ENCODE measurements around the gene ZNF302.
"Not testable (repeated sequence)": the region's sequence is repeated elsewhere in the genome, so short reads cannot be mapped to it uniquely, and the experiment has no call there.

ZNF302 gene

DNA sequence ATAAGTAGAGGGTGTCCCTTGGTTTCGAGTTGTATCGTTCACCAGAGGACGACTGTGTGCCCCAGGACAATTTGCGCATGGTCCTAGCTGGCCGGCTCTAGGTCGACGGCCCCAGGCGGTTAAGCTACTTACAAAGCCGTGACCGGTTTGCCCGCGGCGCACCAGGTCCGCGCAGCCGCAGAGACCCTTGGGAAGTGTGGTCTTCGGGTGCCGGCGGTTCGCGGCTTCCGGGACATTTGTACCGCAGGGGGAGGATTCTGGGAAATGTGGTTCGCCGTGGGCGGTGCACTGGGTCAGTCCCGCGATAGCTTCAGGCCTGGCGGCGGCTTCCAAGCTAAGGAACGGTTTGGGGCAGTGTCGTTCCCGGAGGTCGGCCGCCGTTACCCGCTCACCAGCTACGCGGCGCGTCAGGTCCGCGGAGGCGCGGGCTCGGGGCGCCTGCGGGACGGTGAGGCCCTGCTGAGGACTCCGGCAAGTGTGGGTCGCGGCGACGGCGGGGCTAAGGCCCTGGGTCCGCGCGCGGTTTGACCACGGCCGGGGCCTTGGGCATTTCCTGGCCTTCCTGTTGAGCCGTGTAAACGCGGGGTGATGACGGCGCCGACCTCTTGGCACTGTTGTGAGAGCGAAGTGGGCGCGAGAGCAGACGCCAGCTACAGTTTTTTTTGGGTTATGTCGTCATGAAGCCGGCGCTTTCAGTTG is at the start of gene ZNF302:
Gene ZNF302, plus strand, starts transcription at position 293 of the 699 bp plus-strand sequence. CDS start 1,127 bp downstream, outside the sequence.
- DNase-seq (ENCODE audit: low spot score) = peak; percentile 83
- FAIRE-seq = peak; percentile 54

DNA sequence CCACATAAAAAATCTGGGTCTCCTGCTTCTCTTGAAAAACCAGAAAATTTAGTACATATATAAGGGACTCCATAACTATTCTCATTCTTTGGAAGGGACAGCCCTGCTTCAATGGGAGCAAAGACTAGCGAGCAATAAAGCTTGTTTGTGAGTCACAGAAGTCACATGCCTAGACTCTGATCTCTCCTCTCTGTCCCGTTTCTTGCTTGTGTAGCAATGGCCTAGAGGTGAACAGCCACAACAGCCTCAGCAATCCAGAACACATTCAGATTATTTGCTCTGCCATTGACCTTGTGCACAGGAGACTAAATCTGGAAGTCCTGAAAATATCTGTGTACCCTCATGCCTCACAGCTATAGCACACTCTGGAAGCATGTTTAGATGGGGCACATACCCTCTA is 43.7 kb upstream of the ZNF302 start:
- no peak for FAIRE-seq

DNA sequence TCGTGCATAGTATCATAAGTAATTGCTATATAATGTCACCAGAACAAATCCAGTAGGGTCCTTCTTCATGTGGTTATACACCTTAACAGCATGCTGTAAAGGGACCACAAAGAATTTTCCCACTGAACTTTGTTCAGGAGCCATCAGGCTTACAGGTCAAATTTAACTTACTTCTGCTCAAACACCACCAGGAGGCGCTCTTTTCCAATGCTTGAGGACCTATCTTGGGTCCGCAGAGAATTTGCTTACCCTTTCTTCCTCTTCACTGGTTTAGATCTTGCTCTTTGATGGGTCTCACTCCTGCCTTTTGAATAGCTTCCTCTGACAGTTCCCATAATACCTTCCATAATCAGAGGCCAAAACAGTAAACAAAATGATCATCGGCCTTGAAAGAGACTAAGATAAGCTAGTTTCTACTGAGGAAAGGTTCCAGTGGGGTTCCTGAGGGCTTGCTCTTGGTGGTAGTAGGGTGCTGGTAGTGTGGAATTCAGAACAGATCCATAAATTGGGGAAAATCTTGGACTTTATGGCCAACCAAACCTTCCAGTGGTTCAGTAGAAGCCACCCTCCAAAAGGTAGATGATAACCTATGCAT is 37.9 kb upstream of the ZNF302 start:
- DNase-seq (ENCODE audit: low spot score) (peak; percentile 40), FAIRE-seq (no peak)

More for the DNA sequence above, 43.7 kb upstream of the ZNF302 start:
- no peak for DNase-seq (ENCODE audit: low spot score)

DNA sequence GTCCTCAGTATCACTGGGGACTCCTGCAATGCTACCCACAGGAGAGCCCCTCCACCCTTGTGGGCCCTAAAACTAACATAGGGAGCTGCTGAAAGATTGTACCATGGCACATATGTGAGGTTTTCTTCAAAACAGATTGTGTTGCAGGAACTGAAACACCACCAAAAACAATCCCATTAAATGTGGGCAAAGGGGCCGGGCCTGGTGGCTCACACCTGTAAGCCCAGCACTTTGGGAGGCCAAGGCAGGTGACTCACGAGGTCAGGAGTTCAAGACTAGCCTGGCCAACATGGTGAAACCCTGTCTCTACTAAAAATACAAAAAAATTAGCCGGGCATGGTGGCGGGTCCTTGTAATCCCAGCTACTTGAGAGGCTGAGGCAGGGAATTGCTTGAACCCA is 35.2 kb upstream of the ZNF302 start:
- DNase-seq (ENCODE audit: low spot score) = no peak
- no peak for FAIRE-seq

DNA sequence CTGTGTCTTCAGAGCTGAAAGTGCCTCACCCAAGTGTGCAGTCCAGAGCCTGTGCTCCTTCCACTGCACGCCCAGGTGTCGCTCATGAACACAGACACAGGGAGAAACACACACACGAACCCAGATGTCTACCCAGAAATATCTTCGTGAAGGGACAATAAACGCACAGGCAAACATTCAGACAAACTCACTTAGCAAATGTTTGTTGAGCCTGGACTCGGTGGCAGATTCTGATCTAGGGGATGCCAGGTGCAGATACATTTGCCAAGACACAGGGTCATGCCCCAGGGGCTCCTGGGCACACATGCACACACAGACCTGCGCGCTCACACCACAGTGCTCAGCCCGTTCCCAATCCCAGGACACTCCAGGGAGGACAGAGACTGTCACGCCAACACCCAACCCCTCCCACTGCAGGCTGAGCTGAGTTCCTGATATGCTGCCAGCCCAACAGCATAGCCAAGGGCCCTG is 32.5 kb upstream of the ZNF302 start:
- FAIRE-seq (no peak), DNase-seq (ENCODE audit: low spot score) (no peak)

DNA sequence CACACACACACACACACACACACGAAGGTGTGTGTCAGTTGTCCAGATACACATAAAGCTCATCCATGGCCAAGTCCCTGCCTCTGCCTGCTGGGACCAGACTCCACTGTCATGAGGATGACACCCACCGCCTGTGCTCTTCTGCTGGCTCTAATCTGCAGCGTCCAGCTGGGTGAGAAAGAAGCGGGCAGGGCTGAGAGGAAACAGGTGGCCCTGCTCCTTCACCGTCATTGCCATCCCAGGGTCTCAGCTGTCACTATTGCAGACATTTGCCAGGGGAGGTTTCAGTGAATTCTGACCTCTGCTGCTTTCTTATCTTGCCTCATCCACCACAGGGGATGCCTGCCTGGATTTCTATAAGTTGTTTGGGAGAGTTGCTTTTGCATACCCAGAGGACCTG is 31.9 kb upstream of the ZNF302 start:
- DNase-seq (ENCODE audit: low spot score) = no peak
- no peak for FAIRE-seq

DNA sequence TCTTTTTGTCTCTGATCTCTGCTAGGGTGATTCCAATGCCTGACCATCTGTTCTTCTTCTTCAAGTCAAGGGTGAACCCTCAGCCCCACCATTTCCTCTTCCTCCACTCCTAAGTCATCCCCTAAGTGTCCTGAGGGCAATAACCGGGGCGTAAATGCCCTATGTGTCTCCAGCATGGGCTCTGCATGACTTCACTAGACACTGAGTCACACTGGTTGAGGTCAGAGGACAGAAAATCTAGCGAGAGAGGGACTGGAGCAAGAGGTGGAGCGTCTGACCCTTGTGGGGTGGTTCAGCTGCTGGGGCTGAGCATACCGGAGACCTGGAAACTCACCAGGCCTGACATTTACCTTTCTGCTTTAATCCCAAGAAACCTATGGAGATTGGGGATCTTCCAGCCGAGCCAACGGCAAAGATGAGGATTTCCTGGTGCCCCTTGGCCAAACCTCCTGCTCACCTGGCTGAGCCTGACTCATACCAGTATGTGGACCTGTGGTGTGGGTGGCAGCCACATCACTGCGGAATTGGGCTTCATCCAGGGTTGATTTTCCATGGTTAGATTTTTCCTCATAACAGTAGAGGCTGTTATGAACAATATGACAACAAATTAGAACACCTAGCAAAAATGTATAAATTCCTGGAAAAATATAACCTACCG is 27.5 kb upstream of the ZNF302 start:
- DNase-seq (ENCODE audit: low spot score) (peak; percentile 58), FAIRE-seq (peak; percentile 58)

DNA sequence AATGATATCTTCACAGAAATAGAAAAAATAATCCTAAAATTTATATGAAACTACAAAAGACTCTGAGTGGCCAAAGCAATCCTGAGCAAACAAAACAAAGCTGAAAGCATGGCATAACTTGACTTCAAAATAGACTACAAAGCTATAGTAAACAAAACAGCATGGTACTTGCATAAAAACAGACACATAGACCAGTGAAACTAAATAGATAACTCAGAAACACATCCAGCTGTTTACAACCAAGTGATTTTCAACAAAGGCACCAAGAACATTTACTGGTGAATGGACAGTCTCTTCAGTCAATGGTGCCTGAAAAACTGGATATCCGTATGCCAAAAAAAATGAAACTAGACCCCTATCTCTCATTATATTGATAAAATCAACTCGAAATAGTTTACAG is 25.7 kb upstream of the ZNF302 start:
- FAIRE-seq (no peak), DNase-seq (ENCODE audit: low spot score) (no peak)

DNA sequence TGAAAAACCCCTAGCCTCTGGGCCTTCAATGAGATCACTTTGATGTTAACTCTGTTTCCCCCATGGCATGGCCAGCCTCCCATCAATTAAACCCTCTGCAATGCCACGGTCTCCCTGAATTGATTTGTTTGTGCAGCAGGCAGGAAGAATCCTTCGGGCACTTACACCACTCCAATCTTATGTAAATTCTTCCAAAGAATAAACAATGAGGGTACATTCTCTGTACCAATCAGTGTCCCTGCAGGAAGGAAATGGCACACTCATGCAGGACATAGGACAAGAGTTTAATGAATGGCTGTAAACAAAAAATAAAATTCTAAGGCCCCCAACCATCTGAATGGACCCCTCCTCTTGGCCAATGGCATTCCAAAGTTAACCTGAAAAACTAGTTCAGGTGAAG is 22.7 kb upstream of the ZNF302 start:
- DNase-seq (ENCODE audit: low spot score) (no peak), FAIRE-seq (no peak)

DNA sequence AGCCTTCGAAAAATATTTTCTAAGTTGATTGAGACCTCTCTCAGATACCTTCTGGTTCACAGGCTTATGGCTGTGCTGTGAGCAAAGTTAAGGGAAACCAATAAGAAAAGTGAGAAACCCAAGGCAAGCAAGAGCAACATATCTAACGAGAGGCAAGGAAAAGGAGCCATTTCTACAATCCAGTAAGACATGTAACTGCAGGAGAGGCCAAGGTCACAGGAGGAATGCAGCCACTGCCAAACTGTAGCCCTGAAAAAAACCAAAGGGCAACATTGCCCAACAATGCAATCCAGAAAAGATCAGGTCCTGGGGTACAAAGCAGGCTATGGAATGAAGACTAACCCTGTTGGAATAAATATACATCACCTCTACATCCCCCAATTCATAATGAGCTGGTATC is 21.8 kb upstream of the ZNF302 start:
- FAIRE-seq (no peak), DNase-seq (ENCODE audit: low spot score) (no peak)

DNA sequence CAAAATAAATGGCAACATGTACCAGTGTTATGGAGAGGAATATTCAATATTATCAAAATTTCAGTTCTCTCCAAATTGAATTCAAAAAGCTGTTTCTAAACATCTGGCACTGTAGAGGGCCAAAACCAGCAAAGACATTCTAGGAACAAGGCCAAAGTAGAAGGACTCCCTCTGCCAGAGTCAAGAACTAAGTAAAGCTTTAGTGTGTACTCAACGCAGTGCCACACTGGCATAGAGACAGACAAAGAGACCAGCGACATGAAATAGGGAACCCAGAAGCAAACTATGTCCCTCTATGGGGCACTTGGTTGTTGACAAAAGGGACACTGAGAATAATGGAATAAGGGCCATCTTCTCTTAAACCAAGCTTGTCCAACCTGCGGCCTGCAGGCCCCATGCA is 16.1 kb upstream of the ZNF302 start:
- DNase-seq (ENCODE audit: low spot score) = no peak
- FAIRE-seq = no peak

DNA sequence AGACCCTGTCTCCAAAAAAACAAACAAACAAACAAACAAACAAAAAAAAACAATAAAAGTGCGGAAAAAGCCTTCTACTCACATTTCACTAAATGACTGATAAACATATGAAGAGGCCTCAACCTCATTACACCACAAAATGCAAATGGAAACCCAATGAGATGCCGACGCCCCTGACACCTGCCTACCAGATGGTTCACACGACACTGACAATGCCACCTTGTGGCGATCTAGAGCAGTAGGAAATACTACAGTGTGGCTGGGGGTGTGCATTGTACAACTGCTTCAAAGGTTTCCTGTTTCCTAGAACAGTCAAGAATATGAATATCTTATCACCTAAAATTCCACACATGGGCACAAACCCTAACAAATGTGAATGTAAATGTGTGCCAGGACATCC is 14.6 kb upstream of the ZNF302 start:
- FAIRE-seq (no peak), DNase-seq (ENCODE audit: low spot score) (no peak)

DNA sequence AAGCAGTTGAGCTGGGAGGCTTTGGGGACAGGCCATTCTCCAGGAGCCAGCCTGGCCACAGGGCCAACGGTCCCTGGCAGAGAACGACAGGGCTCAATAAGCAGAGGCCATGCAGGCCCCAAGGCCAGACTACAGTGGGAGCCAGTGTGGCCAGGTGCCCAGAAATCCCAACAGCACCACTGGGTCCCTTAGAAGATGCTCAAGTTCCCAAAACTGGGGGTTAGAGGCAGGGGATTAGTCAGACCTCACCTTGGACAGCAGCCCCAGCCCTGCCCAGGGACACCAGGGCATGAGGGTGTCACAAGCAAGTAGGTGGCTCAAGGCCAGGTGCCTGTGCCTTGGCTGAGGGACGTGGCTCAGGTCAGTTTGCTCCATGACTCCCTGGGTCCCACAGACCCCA is 13.3 kb upstream of the ZNF302 start:
- FAIRE-seq (no peak), DNase-seq (ENCODE audit: low spot score) (no peak)

DNA sequence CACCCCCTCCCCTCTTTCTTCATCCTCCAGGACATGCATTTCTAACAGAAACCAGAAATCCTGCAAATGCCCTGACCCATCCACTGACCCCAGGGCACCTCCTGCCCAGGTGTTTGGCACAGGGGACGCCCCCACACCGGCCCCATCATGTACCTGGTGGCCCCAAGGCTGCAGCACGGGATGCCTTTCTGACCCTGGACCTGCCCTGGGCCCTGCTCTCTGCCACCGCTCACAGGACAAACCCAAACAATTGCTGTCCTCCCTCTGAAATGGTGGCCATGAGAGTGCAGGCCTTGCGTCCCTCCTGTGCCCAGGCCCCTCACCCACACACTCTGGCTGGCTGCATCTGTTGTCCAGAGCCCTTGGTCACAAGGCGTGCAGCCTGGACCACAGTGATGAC is 12.6 kb upstream of the ZNF302 start:
- FAIRE-seq = no peak

DNA sequence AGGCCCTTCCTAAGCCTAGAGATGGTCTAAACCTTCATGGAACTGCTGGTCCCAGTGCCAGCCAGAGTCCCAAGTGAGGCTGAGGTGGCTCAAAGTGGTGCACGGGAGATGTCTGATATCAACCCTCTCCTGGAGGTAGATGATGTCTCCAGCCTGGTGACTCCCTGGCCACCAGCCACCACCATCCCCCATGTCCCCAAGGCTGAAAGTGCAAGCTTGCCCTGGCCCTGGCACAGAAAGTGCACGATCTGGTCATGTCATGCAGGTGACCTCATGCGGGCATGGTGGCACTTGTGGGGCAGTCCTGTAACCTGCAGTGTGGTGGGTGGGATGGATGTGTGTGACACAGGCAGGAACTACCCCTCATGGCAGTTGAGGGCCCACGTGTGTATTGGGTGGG is 12.2 kb upstream of the ZNF302 start:
- not testable (repeated sequence) for DNase-seq (ENCODE audit: low spot score); FAIRE-seq

More for the DNA sequence above, 12.6 kb upstream of the ZNF302 start:
- no peak for DNase-seq (ENCODE audit: low spot score)

DNA sequence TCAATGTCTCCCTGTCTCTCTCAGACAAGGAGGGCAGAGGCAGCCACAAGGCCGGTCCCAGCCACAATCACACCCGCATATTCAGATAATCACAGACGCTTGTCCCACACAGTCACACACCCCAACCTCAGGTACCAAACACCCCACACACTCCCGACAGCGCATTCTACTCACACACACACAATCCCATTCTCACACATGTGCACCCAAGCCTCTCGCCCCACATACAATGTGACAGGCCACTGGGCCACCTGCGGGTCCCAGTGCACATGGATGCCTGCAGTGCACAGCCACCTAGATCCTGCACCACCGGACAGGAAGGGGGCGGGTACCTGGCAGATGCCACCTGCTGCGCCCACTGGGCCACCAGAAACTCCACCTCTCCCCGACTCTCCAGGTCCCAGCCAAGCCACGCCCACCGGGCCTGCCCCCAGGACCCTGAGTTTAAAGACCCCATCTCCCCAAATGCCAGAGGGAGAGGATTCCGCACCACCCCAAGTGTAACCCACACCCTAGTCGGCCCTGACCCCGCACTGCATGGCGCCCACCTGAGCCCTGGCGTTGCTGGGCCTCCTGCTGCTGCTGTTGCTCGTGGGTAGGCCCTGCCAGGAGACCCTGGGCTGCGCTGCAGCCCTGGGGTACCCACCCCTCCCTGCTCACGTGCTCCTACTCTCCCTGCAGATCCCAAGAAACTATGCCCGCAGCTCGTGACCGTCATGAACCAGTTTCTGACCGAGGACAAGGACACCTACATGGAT is 11.1 kb upstream of the ZNF302 start:
- no peak for FAIRE-seq
- no peak for DNase-seq (ENCODE audit: low spot score)

DNA sequence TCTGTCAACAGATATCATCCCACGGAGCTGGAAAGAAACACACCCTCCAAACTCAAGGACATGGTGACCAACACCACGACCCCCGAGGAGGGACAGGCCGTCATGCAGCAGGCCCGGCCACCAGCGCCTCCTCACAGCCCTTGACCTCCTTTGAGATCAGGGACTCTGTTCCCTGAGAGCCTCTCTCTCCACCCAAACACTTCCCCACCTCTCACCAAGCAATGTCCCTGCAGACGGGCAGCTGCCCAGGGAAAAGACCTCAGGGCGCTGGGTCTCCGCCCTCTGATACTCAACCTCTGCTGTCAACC is 10.6 kb upstream of the ZNF302 start:
- DNase-seq (ENCODE audit: low spot score) (no peak), FAIRE-seq (no peak)

DNA sequence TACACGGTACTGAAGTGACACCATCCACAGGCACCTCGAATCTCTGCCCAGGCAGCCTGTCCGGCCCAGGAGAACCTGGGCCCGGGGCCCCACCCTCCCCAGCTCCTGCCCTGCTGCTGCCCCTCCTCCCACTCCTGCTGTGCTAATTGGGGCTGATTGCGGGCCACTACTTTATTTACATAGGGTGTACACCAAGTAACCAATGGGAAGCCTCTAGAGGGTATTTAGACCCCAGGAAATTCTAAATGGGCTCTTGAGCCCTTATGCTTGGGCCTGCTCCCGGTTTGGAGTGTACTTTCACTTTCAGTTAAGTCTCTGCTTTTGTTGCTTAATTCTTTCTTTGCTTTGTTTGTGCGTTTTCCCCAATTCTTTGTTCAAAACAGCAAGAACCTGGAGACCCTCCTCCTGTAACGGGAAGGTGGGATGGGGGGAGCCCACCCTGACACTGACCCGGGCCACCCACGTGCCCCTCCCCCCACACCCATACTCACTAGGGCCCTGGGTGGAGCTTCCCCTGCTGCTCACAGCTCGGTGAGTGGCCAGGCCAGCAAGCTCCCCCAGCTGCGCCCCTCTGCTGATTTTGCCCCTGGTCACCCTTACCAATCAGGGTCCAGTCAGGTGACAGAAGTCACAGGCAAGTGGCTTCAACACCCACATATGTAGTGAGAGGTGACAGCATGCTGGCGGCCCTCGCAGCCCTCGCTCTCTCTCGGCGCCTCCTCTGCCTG is 10.0 kb upstream of the ZNF302 start:
- FAIRE-seq (no peak), DNase-seq (ENCODE audit: low spot score) (no peak)

DNA sequence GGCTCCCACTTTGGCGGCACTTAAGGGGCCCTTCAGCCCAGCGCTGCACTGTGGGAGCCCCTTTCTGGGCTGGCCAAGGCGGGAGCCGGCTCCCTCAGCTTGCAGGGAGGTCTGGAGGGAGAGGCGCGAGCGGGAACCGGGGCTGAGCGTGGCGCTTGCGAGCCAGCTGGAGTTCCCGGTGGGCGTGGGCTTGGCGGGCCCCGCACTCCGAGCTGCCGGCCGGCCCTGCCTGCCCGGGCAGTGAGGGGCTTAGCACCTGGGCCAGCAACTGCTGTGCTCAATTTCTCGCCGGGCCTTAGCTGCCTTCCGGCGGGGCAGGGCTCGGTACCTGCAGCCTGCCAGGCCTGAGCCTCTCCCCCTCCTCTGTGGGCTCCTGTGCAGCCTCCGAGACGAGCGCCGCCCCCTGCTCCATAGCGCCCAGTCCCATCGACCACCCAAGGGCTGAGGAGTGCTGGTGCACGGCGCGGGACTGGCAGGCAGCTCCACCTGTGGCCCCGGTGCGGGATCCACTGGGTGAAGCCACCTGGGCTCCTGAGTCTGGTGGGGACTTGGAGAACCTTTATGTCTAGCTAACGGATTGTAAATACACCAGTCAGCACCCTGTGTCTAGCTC is 9.3 kb upstream of the ZNF302 start:
- not testable (repeated sequence) for FAIRE-seq; DNase-seq (ENCODE audit: low spot score)

DNA sequence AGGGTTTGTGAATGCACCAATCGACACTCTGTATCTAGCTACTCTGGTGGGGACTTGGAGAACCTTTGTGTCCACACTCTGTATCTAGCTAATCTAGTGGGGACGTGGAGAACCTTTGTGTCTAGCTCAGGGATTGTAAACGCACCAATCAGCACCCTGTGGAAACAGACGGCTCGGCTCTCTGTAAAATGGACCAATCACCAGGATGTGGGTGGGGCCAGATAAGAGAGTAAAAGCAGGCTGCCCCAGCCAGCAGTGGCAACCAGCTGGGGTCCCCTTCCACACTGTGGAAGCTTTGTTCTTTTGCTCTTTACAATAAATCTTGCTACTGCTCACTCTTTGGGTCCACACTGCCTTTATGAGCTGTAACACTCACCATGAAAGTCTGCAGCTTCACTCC is 8.8 kb upstream of the ZNF302 start:
- not testable (repeated sequence) for DNase-seq (ENCODE audit: low spot score); FAIRE-seq

DNA sequence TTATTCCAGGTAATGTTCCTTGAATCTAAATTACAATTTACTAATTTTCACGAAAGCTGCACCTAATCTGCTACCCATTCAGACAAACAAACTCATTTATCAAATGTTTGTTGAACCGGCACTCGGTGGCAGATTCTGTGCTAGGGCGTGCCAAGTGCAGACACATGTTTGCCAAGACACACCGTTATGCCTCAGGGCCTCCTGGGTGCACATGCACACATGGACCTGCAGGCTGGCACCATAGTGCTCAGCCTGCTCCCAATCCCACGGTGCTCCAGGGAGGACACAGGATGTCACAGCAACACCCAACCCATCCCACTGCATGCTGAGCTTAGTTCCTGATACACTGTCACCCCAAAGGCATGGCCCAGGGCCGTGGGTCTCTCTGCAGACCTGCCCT is 8.2 kb upstream of the ZNF302 start:
- FAIRE-seq = no peak

More for the DNA sequence above, 8.2 kb upstream of the ZNF302 start:
- DNase-seq (ENCODE audit: low spot score) = no peak
